GM21786 (cell line): Measurements from ENCODE around the gene AZU1.

Experiments used
- ATAC-seq: cut with Tn5 transposase; IDR thresholded peaks from one replicate; pipeline ENCODE4 v1.9.1; 2021; ENCODE audit not compliant: unreplicated experiment

Gene AZU1

GRCh38 chr19:827710-828321 is at the start of gene AZU1:
Gene AZU1, plus strand, starts transcription at chr19:827837. Its CDS starts 10 bp downstream, at chr19:827847.
- ATAC-seq: no peak

DNA sequence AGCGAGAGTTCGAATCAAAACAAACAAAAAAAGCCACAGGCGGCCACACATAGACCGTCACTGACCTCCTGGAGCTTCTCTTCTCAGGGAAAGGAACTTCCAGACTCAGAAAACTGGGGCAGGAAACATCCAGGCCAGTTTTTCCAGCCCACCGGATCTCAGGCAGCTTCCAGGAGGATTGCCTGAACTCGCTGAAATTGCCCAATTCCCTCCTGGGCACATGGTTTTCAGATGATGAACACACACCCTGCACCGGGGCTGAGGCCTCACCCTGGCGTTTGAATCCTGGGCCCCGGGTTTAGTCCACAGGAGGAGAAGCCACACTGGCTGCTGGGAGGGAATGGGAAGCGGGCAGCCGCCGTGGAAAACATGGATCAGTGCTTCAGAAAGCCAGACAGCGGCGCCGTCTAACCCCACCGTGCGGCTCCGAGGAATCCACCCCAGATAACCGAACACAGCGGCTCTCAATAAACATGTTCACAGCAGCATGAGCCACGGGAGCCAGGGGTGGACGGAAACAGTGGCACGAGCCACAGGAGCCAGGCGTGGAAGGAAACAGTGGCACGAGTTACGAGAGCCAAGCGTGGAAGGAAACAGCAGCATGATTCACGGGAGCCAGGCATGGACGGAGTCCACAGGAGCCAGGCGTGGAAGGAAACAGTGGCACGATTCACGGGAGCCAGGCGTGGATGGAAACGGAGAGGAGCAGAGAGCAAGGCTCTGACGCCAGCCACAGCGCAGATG is 48.6 kb upstream of the AZU1 start:
- ATAC-seq: no peak

GRCh38 chr19:780935-781334 is 46.7 kb upstream of the AZU1 start:
- ATAC-seq: no peak

- ATAC-seq: no peak
Observed at GRCh38 chr19:781800-782184, 45.8 kb upstream of the AZU1 start.

- no peak for ATAC-seq
Observed at GRCh38 chr19:782185-782877, 45.3 kb upstream of the AZU1 start.

DNA sequence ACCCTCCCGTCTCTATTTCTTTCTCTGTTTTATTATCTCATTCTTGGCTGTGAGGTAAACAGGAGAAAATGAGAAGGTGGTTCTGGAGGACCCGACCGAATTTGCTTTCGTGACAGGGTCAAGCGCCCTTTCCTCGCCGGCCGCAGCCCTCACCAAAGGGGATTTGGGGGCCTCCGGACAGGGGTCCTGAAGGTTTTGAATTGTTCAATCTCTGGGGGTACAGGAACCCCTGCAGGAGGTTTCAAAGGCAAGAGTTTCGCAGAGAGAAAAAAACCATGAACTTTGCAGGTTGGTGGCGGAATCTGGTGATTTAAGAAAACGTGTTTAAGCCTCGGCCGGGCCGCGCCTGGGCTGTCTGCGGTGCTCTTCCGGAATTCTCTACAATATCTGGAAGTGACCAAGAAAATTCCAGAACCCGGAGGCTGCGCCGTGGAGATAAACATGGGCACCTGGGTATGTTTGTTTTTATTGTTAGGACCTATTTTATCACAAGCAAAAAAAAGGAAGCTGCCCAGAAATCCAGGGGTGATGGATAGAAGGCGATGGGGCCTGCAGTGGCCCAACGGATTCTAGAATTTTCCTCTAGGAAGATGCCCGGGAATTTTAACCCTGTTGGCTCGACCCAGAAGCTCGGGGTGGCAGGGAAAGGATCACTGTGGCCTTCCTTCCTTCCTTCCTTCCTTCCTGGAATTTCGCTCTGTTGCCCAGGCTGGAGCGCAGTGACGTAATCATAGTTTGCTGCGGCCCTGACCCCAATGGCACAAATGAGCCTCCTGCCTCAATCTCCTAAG is 44.6 kb upstream of the AZU1 start:
- ATAC-seq: no peak

GRCh38 chr19:784541-784940 is 43.1 kb upstream of the AZU1 start:
- no peak for ATAC-seq

- ATAC-seq: no peak
Observed at GRCh38 chr19:787536-787935, 40.1 kb upstream of the AZU1 start.

GRCh38 chr19:788686-788982 is 39.0 kb upstream of the AZU1 start:
- ATAC-seq: no peak

- no peak for ATAC-seq
Observed at GRCh38 chr19:788983-789700, 38.5 kb upstream of the AZU1 start.

DNA sequence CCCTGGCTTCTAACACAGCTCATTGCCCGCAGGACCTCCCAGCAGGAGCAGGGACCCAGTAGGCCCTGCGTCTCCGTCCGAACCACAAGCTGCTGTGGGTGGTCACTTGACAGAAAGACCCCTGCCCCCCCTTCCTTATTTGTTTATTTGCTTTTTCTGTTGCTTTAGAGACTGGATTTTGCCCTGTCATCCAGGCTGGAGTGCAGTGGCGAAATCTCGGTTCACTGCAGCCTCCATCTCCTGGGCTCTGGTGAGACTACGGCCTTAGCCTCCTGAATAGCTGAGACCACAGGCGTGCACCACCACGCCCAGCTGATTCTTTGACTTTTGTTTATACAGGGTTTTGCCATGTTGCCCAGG is 38.0 kb upstream of the AZU1 start:
- ATAC-seq: no peak

- ATAC-seq: no peak
Observed at GRCh38 chr19:791007-791566, 36.5 kb upstream of the AZU1 start.

DNA sequence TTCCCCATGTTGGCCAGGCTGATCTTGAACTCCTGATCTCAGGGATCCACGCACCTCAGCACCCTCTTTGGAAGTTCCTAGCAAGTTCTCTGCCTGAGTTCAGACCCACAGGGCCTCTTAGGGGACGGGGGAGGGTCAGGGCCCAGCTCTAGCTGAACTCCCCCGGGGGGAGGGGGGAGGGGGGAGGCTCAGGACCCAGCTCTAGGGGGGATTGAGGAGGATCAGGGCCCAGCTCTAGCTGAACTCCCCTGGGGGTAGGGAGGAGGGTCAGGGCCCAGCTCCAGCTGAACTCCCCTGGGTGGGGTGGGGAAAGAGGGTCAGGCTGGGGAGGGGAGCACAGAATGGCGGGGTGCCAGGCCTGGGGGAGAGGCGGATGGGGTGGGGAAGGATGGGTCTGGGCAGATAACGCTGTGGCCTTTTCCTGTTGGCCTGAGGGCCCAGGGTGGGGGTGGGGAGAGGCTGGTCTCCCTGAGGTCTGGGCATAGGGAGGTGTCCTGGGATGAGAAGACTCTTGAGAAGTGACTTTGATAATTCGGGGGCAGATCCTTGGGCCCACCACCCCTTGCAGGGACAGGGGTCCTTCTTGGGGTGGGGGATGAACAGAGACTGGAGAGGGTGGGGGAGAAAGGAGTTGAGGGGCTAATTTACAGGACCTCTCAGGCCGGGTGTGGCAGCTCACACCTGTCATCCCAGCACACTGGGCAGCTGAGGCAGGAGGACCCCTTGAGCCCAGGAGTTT is 35.9 kb upstream of the AZU1 start:
- no peak for ATAC-seq

DNA sequence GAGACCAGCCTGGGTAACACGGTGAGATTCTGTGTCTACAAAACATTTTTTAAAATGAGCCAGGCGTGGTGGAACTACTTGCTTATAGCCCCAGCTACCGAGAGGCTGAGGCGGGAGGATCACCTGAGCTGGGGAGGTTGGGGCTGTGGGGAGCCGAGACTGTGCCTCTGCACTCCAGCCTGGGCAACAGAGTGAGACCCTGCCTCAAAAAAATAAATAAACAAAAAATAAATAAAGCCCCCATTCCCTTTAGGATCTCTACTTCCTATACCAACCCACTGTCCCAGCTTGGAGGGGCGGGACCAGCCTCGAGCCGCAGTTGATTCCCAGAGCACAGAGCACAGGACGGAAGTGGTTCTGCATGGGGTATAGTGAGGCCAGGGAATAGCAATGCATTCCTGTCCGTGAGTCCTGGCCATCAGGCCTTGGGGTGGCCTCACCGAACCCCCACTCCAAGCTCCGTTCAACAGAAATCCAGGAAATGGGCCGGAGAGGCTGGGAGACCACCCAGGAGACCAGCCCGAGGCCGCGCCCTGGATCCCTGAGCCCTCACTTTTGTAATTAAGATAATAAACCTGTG is 35.2 kb upstream of the AZU1 start:
- ATAC-seq: no peak

- no peak for ATAC-seq
Observed at GRCh38 chr19:793806-794205, 33.8 kb upstream of the AZU1 start.

- ATAC-seq: no peak
Observed at GRCh38 chr19:795073-795611, 32.5 kb upstream of the AZU1 start.

DNA sequence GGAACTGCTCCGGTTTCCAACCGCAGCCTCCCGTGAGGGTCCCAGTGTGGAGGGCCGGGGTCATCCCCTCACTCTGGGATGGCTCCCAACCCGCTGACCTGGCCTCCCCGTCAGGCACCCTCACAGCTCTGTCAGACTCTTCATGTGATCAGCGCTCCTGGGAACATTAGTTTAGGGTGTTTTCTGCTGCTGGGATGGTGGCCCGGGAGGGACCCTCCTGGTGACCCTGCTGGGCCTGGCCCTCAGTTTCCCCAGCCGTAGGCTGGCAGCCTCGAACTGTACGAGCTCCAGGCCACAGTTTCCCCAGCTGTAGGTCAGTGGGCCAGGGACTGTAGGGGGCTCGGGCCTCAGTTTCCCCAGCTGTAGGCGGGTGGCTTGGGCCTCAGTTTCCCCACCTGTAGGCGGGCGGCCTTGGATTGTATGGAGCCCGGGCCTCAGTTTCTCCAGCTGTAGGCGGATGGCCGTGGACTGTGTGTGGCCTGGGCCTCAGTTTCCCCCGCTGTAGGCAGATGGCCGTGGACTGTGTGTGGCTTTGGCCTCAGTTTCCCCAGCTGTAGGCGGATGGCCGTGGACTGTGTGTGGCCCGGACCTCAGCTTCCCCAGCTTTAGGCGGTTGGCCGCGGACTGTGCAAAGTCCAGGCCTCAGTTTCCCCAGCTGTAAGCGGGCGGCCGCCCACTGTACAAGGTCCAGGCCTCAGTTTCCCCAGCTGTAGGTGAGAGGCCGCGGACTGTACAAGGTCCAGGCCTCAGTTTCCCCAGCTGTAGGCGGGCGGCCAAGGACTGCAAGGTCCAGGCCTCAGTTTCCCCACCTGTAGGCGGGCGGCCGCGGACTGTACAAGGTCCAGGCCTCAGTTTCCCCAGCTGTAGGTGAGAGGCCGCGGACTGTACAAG is 31.7 kb upstream of the AZU1 start:
- no peak for ATAC-seq

DNA sequence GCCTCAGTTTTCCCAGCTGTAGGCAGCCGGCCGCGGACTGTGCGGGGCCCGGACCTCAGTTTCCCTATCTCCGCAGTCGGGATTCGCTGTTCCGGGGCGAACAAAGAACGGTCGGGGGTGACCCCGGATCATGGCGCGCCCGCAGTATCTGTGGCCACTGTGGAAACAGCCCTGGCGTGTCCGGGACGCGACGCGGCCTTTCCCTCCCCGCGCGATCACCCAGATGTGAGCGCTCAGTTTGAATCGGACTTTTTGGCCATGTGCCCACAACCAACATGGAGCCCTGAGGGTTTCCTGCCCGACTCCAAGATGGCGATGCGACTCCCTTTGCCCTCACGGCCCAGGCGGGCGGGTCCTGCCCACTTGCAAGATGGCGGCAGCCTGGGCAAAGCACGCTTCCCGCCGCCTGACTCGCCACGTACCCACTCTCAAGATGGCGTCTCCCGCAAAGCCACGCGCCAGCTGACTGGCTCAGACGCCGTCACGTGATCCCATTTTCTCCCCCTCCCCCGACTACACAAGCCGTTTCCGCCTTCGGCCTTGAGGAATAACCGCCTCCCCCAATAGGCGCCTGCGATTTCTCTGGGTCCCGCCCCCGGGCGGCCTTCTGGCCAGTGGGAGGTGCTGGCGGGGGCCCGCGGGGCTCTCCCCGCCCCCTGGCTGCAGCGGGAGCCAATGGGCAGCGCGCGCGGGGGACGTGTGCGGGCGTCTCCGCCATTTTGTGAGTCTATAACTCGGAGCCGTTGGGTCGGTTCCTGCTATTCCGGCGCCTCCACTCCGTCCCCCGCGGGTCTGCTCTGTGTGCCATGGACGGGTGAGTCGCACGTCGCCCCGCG is 30.7 kb upstream of the AZU1 start, which contains the start of gene PTBP1:
TSS of gene PTBP1 (plus strand) at position 761 of the 836 bp plus-strand sequence. CDS start at position 807, 46 bp downstream.
- peak; percentile 73 for ATAC-seq
